ENCODE data around the gene NEDD8.

DNA sequence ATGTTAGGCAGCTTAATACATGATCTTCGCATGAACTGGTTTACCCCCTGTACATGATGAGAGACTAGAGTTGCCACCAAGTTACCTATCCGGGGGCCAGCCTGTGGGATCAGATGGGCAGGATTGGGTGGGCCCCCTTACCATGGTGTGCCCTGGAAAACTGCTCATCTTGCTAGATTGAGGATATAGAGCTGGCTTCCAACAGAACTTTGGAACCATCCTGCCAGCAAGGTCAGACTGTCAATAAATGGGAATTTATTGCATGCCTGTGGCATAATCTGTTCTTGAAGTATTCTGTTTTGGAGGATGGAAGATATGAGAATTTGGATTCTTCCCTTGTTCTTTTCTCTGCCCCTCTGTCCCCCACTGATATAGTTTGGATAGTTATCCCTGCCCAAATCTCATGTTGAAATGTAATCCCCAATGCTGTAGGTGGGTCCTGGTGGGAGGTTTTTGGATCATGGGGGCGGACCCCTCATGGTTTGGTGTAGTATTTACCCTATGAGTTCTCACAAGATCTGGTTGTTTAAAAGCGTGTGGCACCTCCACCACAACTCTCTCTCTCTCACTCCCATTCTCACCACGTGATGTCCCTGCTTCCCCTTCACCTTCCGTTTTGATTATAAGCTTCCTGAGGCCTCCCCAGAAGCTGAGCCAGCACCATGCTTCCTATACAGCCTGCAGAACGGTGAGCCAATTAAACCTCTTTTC, 33.2 kb downstream of the NEDD8 start:
- TF ChIP-seq, protein P1, sequence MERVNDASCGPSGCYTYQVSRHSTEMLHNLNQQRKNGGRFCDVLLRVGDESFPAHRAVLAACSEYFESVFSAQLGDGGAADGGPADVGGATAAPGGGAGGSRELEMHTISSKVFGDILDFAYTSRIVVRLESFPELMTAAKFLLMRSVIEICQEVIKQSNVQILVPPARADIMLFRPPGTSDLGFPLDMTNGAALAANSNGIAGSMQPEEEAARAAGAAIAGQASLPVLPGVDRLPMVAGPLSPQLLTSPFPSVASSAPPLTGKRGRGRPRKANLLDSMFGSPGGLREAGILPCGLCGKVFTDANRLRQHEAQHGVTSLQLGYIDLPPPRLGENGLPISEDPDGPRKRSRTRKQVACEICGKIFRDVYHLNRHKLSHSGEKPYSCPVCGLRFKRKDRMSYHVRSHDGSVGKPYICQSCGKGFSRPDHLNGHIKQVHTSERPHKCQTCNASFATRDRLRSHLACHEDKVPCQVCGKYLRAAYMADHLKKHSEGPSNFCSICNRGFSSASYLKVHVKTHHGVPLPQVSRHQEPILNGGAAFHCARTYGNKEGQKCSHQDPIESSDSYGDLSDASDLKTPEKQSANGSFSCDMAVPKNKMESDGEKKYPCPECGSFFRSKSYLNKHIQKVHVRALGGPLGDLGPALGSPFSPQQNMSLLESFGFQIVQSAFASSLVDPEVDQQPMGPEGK (CRISPR knock-in tag; IDR thresholded peaks at IDR 0.05; ENCODE audit: borderline replicate concordance), result no peak
- TF ChIP-seq SNAI2 (CRISPR knock-in tag; IDR thresholded peaks at IDR 0.05) (no peak), ARNTL (CRISPR knock-in tag; IDR thresholded peaks at IDR 0.05; ENCODE audit: borderline replicate concordance, low read depth) (no peak), ZNF565 (CRISPR knock-in tag; conservative IDR thresholded peaks at IDR 0.05; ENCODE audit: low read depth) (no peak)
